Glutamatergic neuron (in vitro differentiated cells): Measurements from ENCODE around the gene OR5AR1. TPM values are rescaled to one million over a fixed set of nuclear protein-coding genes. Genes with fewer than 3 reads are reported as not detected.

Experiments used
- DNase-seq: peaks from one replicate; pipeline ENCODE4 v3.0.0; 2022
- H3K27ac Mint-ChIP-seq: one replicate; pipeline ENCODE4 v1.8.0; 2020; ENCODE audit warnings: mild to moderate bottlenecking, mixed read lengths, inconsistent platforms; ENCODE audit not compliant: unreplicated experiment
- H3K27me3 Mint-ChIP-seq: one replicate; pipeline ENCODE4 v1.8.0; 2020; ENCODE audit warnings: mild to moderate bottlenecking, moderate library complexity, mixed read lengths, inconsistent platforms; ENCODE audit not compliant: unreplicated experiment
- H3K36me3 Mint-ChIP-seq: one replicate; pipeline ENCODE4 v1.8.0; 2020; ENCODE audit warnings: mild to moderate bottlenecking, mixed read lengths, inconsistent platforms; ENCODE audit not compliant: unreplicated experiment
- H3K4me1 Mint-ChIP-seq: one replicate; pipeline ENCODE4 v1.8.0; 2020; ENCODE audit warnings: mild to moderate bottlenecking, low read depth, mixed read lengths, inconsistent platforms; ENCODE audit not compliant: unreplicated experiment
- H3K4me3 Mint-ChIP-seq: one replicate; pipeline ENCODE4 v1.8.0; 2020; ENCODE audit warnings: mild to moderate bottlenecking, mixed read lengths, inconsistent platforms; ENCODE audit not compliant: unreplicated experiment
- H3K9me3 Mint-ChIP-seq: one replicate; pipeline ENCODE4 v1.8.0; 2020; ENCODE audit warnings: mild to moderate bottlenecking, moderate library complexity, mixed read lengths, inconsistent platforms; ENCODE audit not compliant: unreplicated experiment
- CTCF ChIP-seq: fragments of 200-600 bp; sonication (generic); IDR thresholded peaks from one replicate; pipeline ENCODE4 v1.5.0; 2021; ENCODE audit not compliant: partially characterized antibody, unreplicated experiment
- total RNA-seq: library from RNA; stranded (reverse); fragmentation: NEBNext Ultra II Directional; extraction: Animal tissue kit (Norgen Biotek cat#: 25700); gene quantifications from one replicate; pipeline ENCODE4 v1.2.1, GENCODE V29; 2021; ENCODE audit not compliant: unreplicated experiment

Gene OR5AR1
- total RNA-seq, 1 donor from 2014 or later = not detected

DNA sequence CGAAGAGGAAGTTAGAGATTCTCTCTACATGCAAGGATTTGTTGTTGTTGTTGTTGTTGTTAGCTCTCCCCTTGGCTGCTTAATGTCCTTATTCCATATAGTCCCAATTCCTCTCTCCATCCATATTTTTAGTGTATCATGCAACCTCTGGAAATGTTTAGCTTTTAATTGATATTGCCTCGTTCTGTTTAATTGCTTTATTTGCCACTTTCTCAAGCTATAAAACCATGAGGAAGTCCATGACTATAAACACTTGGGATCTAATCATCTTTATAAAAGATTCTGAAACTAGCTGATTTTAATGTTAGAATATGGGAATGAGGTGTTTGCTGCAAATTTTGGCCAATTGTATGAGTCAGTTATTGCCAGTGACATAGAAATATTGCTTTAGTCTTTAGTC, 29.9 kb downstream of the OR5AR1 start:
- Mint-ChIP-seq H3K4me1 (no peaks in the 10 kb centered on the region), H3K9me3 (no peaks in the 10 kb centered on the region), H3K27me3 (no peaks in the 10 kb centered on the region), H3K36me3 (no peaks in the 10 kb centered on the region), H3K27ac (no peak overlapping the region), H3K4me3 (no peak overlapping the region)
- DNase-seq = no peak
- TF ChIP-seq CTCF = no peak

GRCh38 chr11:56698795-56699194, 35.3 kb downstream of the OR5AR1 start, which contains the start of gene OR9G1:
Gene OR9G1 (plus strand): TSS chr11:56699095. CDS start chr11:56700388, 1,293 bp downstream.
- Mint-ChIP-seq H3K9me3 (no peaks in the 10 kb centered on the region), H3K27ac (no peak within 1 kb of the TSS), H3K36me3 (no peaks in the 10 kb centered on the region), H3K4me1 (no peaks in the 10 kb centered on the region), H3K27me3 (peaks cover 3% of the 10 kb centered on the region), H3K4me3 (no peak within 1 kb of the TSS)
- DNase-seq = no peak
- TF ChIP-seq CTCF = no peak

DNA sequence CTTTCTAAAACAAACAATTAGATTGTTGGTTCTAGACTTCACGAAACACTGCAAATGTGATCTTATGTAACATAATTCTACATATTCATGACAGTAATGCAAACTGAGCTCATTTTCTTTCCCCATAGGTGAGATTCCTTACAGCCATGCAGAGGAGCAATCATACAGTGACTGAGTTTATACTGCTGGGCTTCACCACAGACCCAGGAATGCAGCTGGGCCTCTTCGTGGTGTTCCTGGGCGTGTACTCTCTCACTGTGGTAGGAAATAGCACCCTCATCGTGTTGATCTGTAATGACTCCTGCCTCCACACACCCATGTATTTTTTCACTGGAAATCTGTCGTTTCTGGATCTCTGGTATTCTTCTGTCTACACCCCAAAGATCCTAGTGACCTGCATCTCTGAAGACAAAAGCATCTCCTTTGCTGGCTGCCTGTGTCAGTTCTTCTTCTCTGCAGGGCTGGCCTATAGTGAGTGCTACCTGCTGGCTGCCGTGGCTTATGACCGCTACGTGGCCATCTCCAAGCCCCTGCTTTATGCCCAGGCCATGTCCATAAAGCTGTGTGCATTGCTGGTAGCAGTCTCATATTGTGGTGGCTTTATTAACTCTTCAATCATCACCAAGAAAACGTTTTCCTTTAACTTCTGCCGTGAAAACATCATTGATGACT, 36.9 kb downstream of the OR5AR1 start:
- Mint-ChIP-seq H3K9me3 (no peaks in the 10 kb centered on the region), H3K27me3 (peaks cover 3% of the 10 kb centered on the region), H3K36me3 (no peaks in the 10 kb centered on the region), H3K27ac (no peak overlapping the region), H3K4me1 (no peaks in the 10 kb centered on the region), H3K4me3 (no peak overlapping the region)
- no peak for TF ChIP-seq CTCF
- no peak for DNase-seq

GRCh38 chr11:56700914-56701485, 37.5 kb downstream of the OR5AR1 start:
- DNase-seq = no peak
- TF ChIP-seq CTCF = no peak
- Mint-ChIP-seq H3K9me3 (no peaks in the 10 kb centered on the region), H3K36me3 (no peaks in the 10 kb centered on the region), H3K27me3 (peaks cover 3% of the 10 kb centered on the region), H3K4me1 (no peaks in the 10 kb centered on the region), H3K4me3 (no peak overlapping the region), H3K27ac (no peak overlapping the region)

DNA sequence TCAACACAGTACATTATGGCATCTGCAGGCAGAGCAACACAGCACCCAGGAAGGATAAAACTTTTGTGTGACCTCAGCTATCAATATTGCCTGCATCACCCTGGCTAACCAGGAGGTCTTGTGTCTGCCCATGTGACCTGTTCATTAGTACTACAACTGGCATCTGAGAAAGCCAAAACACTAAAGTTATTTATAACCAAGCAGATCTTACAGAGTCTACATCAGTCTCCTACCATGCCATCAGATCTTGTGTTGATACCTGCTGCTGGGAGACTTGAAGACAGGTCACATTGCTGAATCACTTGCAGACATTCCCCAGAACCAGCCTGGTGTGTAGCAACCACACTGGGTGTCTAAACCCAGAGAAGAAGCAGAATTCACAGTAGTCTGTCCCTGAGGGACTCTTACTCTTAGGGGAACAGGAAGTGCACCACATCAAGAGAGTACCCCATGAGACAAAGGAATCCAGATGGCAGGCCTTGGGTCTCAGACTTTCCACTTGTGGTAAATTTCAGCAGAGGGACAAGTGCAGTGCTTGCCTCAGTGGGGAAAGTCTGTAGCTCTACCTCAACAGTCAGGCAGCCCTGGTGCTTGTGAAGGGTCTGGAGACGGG, 42.4 kb downstream of the OR5AR1 start:
- DNase-seq = no peak
- Mint-ChIP-seq H3K36me3 (no peaks in the 10 kb centered on the region), H3K9me3 (no peaks in the 10 kb centered on the region), H3K4me3 (no peak overlapping the region), H3K27me3 (peaks cover 1% of the 10 kb centered on the region), H3K27ac (no peak overlapping the region), H3K4me1 (no peaks in the 10 kb centered on the region)
- no peak for TF ChIP-seq CTCF
